Memory B cell (primary cell): Measurements from ENCODE around the gene FCRL2.
"Not testable (repeated sequence)": the region's sequence is repeated elsewhere in the genome, so short reads cannot be mapped to it uniquely, and the experiment has no call there.

Experiments
- ATAC-seq: fragments of 150-1000 bp; cut with Tn5 transposase; 2 replicates; pipeline ENCODE4 v1.10.0; 2021; ENCODE audit warnings: low read depth, mild to moderate bottlenecking, moderate library complexity
- DNase-seq, 2 donors: peaks; one replicate each; pipeline ENCODE4 v3.0.0; 2022; ENCODE audit warnings: low spot score in 2 of 2
- H3K27ac Mint-ChIP-seq: one replicate; pipeline ENCODE4 v1.8.0; 2022; ENCODE audit warnings: mild to moderate bottlenecking, moderate library complexity, mixed read lengths
- H3K27me3 Mint-ChIP-seq: one replicate; pipeline ENCODE4 v1.8.0; 2022; ENCODE audit warnings: mixed read lengths
- H3K36me3 Mint-ChIP-seq: one replicate; pipeline ENCODE4 v1.8.0; 2022; ENCODE audit warnings: mild to moderate bottlenecking, mixed read lengths
- H3K4me1 Mint-ChIP-seq: one replicate; pipeline ENCODE4 v1.8.0; 2022; ENCODE audit warnings: mixed read lengths
- H3K4me3 Mint-ChIP-seq: one replicate; pipeline ENCODE4 v1.8.0; 2022; ENCODE audit warnings: mild to moderate bottlenecking, moderate library complexity, mixed read lengths
- H3K9me3 Mint-ChIP-seq: one replicate; pipeline ENCODE4 v1.8.0; 2022; ENCODE audit warnings: mixed read lengths

The FCRL2 gene

DNA sequence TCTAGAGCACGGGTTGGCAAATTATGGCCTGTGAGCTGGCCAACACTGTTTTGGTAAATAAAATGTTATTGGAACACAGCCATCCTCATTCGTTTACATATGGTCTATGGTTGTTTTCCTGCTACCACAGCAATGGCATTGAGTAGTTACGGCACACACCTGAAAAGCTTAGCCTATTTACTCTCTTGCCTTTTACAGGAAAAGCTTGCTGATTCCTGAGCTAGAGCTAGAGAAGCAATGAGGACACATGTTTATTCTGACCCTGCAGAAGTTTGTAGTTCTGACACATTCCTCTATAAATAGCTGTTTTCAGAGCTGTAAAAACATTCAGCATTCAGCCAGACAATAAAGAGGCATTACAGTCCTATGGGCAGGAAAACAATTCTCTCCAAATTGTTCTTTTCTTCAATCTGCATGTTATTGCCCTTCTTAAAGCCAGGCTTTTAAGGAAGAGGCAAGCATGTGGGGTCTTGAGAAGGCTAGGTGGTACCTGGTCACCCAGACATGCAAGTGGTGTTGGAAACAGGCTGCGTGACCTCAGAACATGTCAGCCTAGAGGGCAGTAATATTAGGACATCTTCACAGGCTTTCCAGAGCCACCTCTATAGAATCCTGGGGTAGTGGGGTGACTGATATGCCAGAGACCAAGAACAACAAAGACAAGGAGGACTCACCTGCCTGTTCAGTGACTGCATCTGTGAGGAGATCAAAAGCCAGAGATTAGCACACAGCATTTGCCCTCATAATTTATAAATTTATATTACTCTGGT, 1.6 kb downstream of the FCRL2 start:
- H3K36me3 Mint-ChIP-seq: peaks cover 19% of the 10 kb centered on the region
- DNase-seq (no peak), ATAC-seq (no peak)
- H3K27ac Mint-ChIP-seq: peak overlapping the region; percentile 79
- peak overlapping the region; percentile 90 for H3K4me3 Mint-ChIP-seq
- H3K4me1 Mint-ChIP-seq: peaks cover 55% of the 10 kb centered on the region
- H3K27me3 Mint-ChIP-seq: no peaks in the 10 kb centered on the region
- no peaks in the 10 kb centered on the region for H3K9me3 Mint-ChIP-seq

DNA sequence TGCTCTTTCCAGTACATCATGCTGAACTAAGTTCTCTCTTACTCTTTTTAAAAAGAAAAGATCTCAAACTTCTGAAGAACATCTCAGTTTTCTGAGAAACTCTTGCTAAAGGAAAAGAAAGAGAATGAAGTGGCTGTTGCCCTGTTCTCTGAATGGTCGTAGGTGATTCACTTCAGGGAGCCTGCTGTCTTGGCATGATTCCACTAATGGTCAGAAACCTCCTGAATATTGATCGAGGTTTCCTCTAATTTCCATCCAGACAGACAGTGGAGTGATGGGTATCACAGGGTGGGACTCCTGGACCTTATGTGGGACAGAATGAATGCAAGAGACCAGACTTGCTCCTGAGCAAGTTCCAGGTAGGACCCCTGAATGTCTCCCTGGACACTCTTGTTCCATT, 2.5 kb downstream of the FCRL2 start:
- peaks cover 47% of the 10 kb centered on the region for H3K4me1 Mint-ChIP-seq
- H3K27me3 Mint-ChIP-seq: no peaks in the 10 kb centered on the region
- peak overlapping the region; percentile 83 for H3K4me3 Mint-ChIP-seq
- H3K9me3 Mint-ChIP-seq: no peaks in the 10 kb centered on the region
- ATAC-seq: no peak
- peaks cover 19% of the 10 kb centered on the region for H3K36me3 Mint-ChIP-seq
- no peak for DNase-seq
- H3K27ac Mint-ChIP-seq: peak overlapping the region; percentile 2

DNA sequence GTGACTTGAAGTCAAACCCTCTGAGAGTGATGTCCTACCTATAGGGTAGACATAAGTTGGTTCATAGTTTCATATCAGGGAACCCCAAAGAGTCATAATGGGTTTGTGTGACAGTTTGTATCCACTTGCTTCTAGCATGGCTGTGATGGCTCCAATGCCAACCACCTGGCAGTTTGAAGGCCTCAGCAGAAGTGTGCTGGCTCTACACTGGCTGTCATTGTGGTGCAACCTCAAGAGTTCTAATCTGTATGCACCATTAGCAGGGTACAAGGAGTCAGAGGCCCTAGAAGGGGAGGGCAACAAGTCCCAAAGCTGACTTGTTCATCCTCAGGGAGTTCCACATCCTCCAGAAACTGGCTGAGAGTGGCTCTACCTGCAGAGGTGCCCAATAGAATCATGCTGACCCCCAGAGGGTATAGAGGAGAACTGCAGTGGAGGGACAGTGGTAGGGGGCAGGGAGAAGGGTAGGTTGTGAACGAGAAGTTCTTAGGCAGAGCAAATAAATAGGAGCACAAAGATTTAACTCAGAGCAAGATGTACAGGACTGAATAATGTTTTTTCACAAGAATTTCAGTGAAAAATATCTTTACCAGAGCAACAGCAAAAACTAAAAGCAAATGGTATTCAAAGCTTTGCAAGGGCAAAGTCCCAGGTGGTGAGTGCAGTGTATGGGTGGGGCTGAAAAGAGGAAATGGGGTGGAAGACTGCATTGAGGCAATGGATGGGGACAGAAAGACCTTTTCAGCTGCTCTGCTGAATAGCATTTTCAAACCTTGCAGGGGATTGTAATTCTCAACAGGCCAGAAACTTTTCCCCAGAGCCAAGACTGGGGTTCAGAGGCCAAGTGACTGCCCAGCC, 3.2 kb downstream of the FCRL2 start:
- H3K9me3 Mint-ChIP-seq: no peaks in the 10 kb centered on the region
- peaks cover 43% of the 10 kb centered on the region for H3K4me1 Mint-ChIP-seq
- ATAC-seq (peak; percentile 92), DNase-seq (peak in 1 of 2 donors; percentile 57)
- no peaks in the 10 kb centered on the region for H3K27me3 Mint-ChIP-seq
- H3K27ac Mint-ChIP-seq: peak overlapping the region; percentile 2
- peak overlapping the region; percentile 83 for H3K4me3 Mint-ChIP-seq
- peaks cover 24% of the 10 kb centered on the region for H3K36me3 Mint-ChIP-seq

- Mint-ChIP-seq H3K9me3 (no peaks in the 10 kb centered on the region), H3K4me3 (peak overlapping the region; percentile 83), H3K4me1 (peaks cover 41% of the 10 kb centered on the region), H3K27me3 (no peaks in the 10 kb centered on the region), H3K27ac (peak overlapping the region; percentile 85), H3K36me3 (peaks cover 32% of the 10 kb centered on the region)
- no peak for ATAC-seq
- no peak for DNase-seq
These were observed 5.1 kb downstream of the FCRL2 start for GRCh38 chr1:157771661-157772425.

GRCh38 chr1:157770442-157771043, 6.4 kb downstream of the FCRL2 start:
- Mint-ChIP-seq H3K4me3 (peak overlapping the region; percentile 21), H3K4me1 (peaks cover 37% of the 10 kb centered on the region), H3K27ac (peak overlapping the region; percentile 85), H3K27me3 (no peaks in the 10 kb centered on the region), H3K36me3 (peaks cover 38% of the 10 kb centered on the region), H3K9me3 (no peaks in the 10 kb centered on the region)
- ATAC-seq (no peak), DNase-seq (no peak)

DNA sequence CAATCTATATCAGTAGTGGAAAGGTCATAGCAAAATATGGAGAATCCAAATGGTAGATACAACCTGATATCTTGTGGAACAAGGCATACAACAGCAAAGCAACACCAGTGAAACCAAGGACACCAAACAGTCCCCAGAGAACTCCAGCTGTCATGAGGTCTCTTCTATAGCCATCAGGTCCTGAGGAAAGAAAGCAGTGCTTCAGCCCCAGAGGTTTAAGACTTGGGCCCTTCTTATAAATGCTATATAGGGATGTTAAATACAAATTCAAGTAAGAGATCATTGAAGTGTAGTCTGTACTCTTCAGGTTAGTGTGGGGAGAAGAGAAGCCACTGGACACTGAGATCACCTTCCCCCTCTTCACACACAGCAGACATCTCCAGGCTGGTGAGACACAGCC, 10.1 kb downstream of the FCRL2 start:
- Mint-ChIP-seq H3K4me1 (peaks cover 40% of the 10 kb centered on the region), H3K36me3 (peaks cover 56% of the 10 kb centered on the region), H3K27me3 (no peaks in the 10 kb centered on the region), H3K9me3 (no peaks in the 10 kb centered on the region), H3K4me3 (no peak overlapping the region), H3K27ac (peak overlapping the region; percentile 74)
- DNase-seq (no peak), ATAC-seq (no peak)

DNA sequence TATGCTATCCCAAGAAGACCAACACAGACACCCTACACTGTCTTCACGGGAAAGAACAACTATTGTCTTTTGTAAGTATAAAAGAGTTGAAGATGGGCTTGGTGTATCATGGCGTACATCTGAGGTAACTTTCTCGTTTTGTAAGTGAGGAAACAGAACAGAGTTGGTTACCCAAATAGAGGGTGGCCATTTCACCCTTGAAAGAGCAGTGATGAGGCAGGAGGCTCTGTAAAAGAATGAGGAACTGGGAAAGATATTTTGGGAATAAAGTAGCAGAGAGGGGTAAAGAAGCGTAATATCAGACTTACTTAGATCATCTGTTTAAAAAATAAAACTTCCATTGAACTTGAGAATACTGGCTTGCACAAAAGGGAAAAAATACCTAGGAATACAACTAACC, 18.9 kb downstream of the FCRL2 start:
- H3K27ac Mint-ChIP-seq: peak overlapping the region; percentile 79
- peaks cover 28% of the 10 kb centered on the region for H3K4me1 Mint-ChIP-seq
- no peaks in the 10 kb centered on the region for H3K27me3 Mint-ChIP-seq
- DNase-seq (no peak), ATAC-seq (no peak)
- H3K4me3 Mint-ChIP-seq: peak overlapping the region; percentile 50
- H3K36me3 Mint-ChIP-seq: peaks cover 63% of the 10 kb centered on the region
- H3K9me3 Mint-ChIP-seq: peaks cover 5% of the 10 kb centered on the region

GRCh38 chr1:157753611-157754010, 23.3 kb downstream of the FCRL2 start:
- Mint-ChIP-seq H3K9me3 (no peaks in the 10 kb centered on the region), H3K4me1 (peaks cover 20% of the 10 kb centered on the region), H3K27ac (no peak overlapping the region), H3K27me3 (no peaks in the 10 kb centered on the region), H3K4me3 (no peak overlapping the region), H3K36me3 (peaks cover 50% of the 10 kb centered on the region)
- ATAC-seq: no peak
- no peak for DNase-seq

- Mint-ChIP-seq H3K27ac (peak overlapping the region; percentile 43), H3K27me3 (no peaks in the 10 kb centered on the region), H3K4me3 (no peak overlapping the region), H3K36me3 (peaks cover 48% of the 10 kb centered on the region), H3K9me3 (no peaks in the 10 kb centered on the region), H3K4me1 (peaks cover 27% of the 10 kb centered on the region)
- DNase-seq (no peak), ATAC-seq (no peak)
These were observed 25.6 kb downstream of the FCRL2 start for GRCh38 chr1:157751283-157751682.

DNA sequence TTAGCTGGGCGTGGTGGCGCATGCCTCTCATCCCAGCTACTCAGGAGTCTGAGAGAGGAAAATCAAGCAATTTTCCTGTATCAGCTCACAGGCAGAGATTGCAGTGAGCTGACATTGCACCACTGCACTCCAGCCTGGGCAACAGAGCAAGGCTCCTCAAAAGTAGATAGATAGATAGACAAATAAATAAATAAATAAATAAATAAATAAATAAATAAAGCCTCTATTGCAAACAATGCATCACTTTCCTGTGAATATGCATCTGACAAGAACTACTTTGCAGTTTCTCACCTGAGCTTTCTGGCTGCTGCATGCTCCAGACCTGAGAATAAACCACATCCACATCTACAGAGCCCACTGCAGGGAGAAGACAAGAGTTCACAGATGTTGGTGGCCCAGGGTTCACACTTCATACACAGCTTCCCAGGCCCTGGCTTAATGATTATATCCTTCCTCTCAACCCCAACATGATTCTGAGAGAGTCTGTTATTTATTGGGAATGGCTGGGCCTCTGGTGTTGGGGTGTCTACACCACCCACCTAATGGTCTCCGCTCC, 28.6 kb downstream of the FCRL2 start:
- Mint-ChIP-seq H3K4me1 (peaks cover 27% of the 10 kb centered on the region), H3K4me3 (no peak overlapping the region), H3K9me3 (no peaks in the 10 kb centered on the region), H3K27me3 (no peaks in the 10 kb centered on the region), H3K36me3 (peaks cover 48% of the 10 kb centered on the region), H3K27ac (no peak overlapping the region)
- ATAC-seq: no peak
- no peak for DNase-seq

DNA sequence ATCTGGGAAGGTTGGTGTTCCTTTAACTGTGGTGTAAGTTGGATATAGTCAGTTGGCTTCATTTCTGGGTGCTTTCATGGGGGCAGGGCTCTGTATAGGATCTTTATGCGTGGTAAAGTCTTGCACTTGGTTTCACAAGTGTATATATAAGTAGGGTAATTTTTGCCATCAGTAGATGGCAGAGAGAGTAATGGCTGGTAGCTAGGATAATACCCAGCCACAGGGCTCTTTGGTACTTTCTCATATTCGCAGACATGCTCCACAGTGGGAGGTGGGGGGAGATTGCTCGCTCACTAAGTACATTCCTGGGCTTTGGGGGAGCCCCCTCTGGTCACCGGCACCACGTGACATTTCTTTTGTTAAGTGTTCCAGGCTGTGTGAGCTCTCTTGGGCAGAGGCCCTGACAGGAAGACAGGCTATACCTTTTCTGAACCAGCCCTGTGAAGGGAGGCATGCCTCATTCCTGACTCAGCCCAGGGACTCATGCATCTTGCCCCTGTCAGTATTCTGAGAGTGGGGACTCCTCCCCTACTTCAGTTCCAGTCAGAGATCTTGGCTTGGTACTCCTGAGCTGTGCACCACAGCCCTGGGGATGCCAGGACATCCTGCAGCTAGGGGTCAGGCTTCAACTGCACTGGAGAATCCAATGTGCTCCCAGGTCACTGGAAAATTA, 37.6 kb downstream of the FCRL2 start:
- no peak overlapping the region for H3K4me3 Mint-ChIP-seq
- no peaks in the 10 kb centered on the region for H3K9me3 Mint-ChIP-seq
- DNase-seq (no peak), ATAC-seq (peak; percentile 24)
- no peaks in the 10 kb centered on the region for H3K27me3 Mint-ChIP-seq
- H3K27ac Mint-ChIP-seq: peak overlapping the region; percentile 77
- peaks cover 11% of the 10 kb centered on the region for H3K36me3 Mint-ChIP-seq
- H3K4me1 Mint-ChIP-seq: peaks cover 40% of the 10 kb centered on the region

DNA sequence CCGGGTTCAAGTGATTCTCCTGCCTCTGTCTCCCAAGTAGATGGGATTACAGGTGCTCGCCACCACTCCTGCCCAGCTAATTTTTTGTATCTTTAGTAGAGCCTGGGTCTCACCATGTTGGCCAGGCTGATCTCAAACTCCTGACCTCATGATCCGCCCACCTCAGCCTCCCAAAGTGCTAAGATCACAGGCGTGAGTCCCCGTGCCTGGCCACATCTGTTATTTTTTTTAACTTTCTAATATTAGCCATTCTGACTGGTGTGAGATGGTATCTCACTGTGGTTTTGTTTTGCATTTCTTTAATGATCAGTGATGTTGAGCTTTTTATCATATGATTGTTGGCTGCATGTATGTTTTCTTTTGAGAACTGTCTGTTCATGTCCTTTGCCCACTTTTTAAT, 40.9 kb downstream of the FCRL2 start:
- peak; percentile 29 for ATAC-seq
- Mint-ChIP-seq H3K27ac (peak overlapping the region; percentile 84), H3K4me1 (peaks cover 55% of the 10 kb centered on the region), H3K36me3 (peaks cover 11% of the 10 kb centered on the region)
- not testable (repeated sequence) for H3K4me3 Mint-ChIP-seq, DNase-seq, H3K27me3 Mint-ChIP-seq, H3K9me3 Mint-ChIP-seq

DNA sequence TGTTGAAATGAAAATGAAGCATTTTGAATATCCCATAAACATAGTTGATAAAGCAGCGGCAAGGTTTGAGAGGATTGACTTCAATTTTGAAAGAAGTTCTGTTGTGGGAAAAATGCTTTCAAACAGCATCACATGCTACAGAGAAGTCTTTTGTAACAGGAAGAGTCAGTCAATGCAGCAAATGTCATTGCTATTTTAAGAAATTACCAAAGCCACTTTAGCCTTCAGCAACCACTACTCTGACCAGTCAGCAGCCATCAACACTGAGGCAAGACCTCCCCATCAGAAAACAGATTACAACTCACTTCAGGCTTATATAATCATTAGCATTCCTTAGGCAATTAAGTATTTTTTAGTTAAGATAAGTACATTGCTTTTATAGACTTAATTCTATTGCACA, 42.6 kb downstream of the FCRL2 start:
- peaks cover 11% of the 10 kb centered on the region for H3K36me3 Mint-ChIP-seq
- H3K9me3 Mint-ChIP-seq: no peaks in the 10 kb centered on the region
- H3K4me3 Mint-ChIP-seq: peak overlapping the region; percentile 2
- peaks cover 57% of the 10 kb centered on the region for H3K4me1 Mint-ChIP-seq
- no peaks in the 10 kb centered on the region for H3K27me3 Mint-ChIP-seq
- peak; percentile 73 for ATAC-seq
- peak overlapping the region; percentile 84 for H3K27ac Mint-ChIP-seq
- DNase-seq: no peak
